GM21786 (cell line): ENCODE data around the gene CENPM.

Source experiments
- ATAC-seq: cut with Tn5 transposase; IDR thresholded peaks from one replicate; pipeline ENCODE4 v1.9.1; 2021; ENCODE audit not compliant: unreplicated experiment

Gene CENPM

DNA sequence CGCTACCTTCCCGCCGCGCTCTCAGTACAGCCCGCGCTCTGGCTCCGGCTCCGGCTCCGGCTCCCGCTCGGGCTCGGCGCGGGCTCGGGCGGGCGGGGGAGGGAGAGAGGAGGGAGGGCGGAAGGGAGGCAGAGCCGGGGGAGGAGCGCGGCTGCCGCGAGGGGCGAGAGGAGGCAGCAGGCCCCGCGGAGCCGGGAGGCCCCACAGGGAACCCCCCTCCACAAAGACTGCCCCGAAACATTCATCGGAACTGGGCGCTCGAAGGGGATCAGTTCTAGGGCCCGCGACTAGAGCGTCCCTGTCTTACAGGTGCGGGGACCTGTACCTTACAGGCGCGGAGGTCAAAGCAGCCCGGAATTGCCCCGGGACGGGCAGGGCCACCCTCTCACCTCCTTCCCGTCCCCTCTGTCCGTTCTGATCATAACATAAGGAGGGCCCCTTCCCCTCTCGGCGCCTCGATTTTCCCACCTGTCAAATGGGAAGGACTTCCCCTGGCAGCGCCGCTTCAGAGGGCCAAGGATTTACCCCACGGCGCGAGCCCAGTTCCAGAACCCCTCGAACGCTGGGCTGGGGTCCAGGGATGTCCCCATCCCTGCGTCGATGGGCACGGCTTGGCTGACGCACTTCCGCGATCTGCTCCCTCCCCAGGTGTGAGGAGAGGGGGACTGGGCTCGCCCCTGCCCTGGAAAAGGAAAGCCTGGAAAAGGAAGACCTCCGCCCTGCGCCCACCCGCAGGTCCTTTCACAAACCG is 31.7 kb downstream of the CENPM start, which contains the start of gene SHISA8:
Gene SHISA8, minus strand, starts transcription at position 40 of the 751 bp plus-strand sequence. CDS start 407 bp downstream, outside the sequence.
- ATAC-seq: no peak

GRCh38 chr22:41914611-41915034 is 32.3 kb downstream of the CENPM start:
- ATAC-seq: no peak

- no peak for ATAC-seq
These were observed 33.0 kb downstream of the CENPM start for GRCh38 chr22:41913842-41914534.

DNA sequence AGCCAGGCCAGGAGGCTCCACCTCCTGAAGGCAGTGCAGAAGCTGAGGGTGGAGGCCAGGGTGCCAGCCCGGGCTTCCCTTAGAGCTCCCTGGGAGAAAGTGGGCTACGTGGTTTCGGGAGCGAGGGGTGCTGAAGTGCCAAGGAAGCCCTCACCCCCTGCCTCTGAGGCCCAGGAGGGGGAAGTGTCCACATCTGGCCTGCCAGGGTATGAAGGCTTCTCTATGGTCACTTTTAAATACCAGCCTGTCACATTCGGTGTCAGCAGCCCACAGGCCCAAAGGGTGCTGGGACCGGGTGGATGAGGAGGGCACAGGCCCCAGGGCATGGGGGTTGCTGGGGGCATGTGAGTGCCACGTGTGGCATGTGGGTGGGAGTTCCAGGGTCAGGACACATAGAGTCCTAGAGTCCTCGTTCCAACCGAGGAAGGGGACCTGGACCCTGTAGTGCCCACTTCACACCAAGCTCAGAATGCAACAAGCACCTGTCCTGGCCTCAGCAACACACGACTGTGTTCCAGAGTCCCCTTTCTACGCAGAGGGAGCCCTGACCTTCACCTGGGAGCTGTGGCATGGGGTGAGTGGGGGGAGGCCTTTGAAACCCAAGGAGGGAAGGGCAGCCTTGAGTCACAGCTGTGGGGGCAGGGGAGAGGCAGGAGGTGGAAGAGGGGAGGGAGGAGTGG is 33.8 kb downstream of the CENPM start:
- no peak for ATAC-seq

DNA sequence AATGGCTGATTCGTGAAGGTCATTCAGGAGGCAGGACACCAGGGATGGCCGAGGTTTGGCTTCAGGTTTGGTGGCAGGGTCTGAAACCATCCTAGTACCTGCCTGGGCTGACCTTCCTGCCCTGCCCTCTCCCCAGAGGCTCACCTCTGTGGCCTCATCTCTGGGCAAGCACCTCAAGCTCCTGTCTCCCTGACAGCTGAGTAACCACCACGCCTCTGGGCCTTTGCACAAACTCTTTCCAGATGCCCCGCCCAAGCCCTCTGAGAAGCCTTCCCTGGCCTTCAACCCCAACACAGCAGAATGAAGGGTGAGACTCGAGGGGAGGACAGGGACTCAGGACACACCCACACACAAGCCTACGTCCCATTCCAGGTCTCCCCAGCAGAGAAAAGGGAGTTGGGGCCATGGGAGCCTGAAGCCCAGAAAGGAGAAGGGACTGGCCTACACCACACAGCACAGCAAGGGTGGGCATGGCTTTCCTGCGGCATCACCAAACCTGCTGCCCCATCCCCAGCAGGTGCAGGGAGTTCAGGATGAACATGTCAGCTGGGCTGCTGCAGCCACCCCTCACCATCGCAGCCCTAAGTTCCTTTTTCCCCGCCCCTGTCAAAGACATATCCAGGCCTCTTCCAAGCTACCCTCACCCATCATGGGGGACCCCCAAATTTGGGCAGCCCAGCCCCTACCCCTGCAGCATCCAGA is 34.5 kb downstream of the CENPM start:
- no peak for ATAC-seq

- ATAC-seq: no peak
These were observed 35.8 kb downstream of the CENPM start for GRCh38 chr22:41911001-41911611.

DNA sequence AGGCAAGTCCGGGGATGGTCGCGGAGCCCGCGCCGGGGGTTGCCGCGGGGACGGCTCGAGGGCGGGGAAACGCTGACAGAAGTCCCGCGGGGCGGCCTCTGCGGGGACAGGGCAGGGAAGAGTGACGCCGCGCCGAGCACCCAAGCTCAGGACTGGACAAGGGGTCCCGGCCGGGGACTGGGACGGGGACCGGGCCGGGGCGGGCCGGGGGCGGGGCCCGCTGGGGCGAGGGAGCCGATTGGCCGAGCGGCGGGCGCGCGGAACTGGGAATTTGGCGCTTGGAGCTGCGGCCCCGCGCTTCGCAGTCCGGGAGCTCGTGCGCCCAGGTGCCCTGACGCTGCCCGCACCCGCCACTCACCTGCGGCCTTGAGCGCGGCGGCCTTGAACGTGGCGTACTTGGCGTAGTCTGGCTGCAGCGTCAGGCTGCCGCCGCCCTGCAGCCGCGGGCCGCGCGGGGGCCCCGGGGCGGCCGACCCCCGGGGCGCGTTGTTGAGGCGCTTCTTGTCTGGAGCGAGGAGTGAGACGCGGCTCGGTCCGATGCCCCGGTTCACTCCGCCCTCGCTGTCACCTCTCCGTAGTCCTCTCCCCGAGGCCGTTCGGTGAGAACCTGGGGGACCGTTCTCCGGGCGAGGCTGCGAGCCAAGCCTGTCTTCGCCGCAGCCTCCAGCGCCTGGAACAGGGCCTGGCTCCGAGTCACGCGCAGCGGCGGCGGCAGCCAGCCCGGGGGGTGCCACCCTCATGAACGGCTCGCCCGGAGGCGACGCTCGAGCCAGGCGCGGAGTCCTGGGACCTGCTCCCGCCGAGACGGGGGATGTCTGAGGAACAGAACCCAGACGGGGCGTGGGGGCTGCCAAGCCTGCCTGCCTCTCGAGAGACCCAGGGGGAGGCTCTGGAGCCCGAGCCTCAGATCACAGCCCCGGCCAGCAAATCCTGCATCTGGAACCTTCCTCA is 36.6 kb downstream of the CENPM start:
- ATAC-seq: no peak

GRCh38 chr22:41909310-41910049 is 37.5 kb downstream of the CENPM start:
- ATAC-seq: no peak

- ATAC-seq: no peak
These were observed 38.3 kb downstream of the CENPM start for GRCh38 chr22:41908411-41909309.

- ATAC-seq: no peak
These were observed 39.2 kb downstream of the CENPM start for GRCh38 chr22:41907436-41908401.

GRCh38 chr22:41906822-41907221 is 40.1 kb downstream of the CENPM start:
- ATAC-seq: no peak

DNA sequence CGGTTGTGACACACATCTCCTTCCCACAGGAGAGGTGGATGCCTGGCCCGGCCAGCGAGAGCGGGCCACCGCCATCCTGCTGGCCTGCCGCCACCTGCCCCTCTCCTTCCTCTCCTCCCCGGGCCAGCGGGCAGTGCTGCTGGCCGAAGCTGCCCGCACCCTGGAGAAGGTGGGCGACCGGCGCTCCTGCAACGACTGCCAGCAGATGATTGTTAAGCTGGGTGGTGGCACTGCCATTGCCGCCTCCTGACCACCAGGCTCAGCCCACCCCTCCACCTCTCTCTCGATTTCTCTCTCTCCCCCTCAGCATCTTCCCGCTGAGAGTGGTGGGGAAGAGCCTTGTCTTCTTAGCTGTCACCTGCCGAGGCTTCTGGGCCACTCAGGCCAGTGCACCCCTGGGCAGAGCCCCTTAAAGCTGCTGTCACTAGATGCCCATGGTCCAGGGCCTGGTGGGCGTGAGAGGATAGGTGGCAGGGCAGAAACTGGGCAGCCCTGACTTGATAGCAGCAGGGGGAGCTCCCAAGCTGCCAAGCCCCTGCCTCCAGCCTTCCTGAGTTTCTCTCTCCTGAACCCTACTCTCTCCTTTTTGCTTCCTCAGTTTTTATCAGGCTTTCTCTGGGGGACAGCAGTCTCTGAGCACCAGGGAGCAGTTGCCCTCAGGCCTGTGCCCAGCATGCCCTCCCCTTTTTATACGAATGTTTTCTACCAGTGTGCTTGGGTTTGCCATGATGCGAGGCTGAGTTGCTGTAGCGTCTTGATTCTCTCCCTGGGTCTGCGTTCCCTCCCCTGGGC is 41.3 kb downstream of the CENPM start:
- no peak for ATAC-seq

DNA sequence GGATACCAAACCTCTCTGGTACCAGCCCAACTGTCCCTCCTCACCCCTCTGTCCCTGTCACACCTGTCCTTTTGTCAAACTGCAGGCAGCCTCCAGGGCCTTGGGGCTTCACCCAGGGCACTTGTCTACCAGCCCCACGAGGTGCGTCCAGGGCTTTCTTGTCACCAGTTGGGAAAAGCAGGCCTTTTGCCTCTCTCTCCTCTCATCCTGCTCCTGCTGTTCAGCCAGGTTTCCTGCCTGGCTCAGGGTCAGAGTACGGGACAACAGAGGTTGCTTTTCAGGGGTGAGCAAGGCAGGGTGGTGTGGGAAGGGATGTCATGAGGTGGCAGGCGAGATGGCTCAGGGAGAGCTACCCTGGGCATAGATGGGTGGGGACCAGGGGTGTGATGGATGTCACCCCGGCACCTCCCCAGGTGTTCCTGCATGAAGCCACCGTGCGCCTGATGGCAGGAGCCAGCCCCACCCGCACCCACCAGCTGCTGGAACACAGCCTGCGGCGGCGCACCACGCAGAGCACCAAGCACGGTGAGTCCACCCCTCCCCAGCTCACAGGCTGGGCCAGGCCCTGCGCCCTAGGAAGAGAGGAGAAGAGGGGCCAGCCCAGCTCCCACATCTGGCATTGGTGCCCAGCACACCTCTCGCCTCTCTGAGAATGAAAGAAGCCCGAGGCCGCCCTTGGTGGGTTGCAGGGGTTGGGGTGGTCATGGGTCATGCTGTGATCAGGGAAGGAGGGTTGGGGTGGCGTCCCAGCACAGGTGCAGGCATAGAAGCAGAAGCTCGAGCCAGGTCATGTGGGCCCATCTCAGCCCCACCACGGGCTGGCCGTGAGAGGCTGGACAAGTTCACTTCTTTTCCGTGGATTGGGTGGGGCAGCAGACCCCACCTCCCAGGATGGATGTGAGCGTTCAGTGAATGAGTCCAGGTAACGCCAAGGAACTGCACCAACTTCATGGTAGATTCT is 42.2 kb downstream of the CENPM start:
- ATAC-seq: no peak

DNA sequence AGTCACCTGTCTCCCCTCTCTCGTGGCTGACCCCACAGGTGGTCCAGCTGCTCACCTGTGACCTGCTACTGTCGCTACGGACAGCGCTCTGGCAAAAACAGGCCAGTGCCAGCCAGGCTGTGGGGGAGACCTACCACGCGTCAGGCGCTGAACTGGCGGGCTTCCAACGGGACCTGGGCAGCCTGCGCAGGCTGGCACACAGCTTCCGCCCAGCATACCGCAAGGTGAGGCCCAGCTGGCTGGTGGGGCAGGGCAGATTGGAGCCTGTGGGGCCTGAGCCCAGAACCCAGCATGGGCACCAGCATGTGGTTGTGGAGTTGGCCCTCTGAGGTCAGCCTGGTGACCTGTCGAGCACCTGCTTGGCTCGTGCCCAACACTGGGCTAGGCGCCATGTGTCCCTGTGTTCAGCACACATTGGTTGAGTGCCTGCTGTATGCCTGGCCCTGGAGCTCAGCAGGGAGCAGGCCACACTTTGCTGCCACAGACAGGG is 44.0 kb downstream of the CENPM start:
- no peak for ATAC-seq

DNA sequence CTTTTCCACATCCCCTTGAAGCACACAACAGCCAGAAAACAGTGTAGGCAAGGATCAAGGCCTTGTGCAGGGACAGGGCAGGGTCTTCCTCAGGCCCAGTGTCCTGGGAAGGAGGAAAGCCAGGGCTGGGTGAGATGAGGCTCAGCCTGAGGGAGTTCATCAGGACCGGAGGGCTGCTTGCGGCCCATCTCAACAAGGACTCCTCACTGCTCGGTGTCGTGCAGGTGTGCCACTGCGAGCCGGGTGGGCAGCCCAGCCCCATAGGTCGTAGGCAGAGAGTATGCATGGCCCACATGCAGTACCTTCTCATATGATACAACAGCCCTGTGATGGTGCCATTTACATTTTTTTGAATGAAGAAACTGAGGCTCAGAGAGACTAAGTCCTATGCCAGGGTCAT is 44.9 kb downstream of the CENPM start:
- ATAC-seq: no peak
